GM10248 (cell line): Measurements from ENCODE around the gene YIPF6.

Source experiments
- CTCF ChIA-PET: fragments of 300-600 bp; sonication (Branson Sonifier 250); formaldehyde crosslinking; extraction: SDS; loops from one replicate; lab custom pipeline; 2021; ENCODE audit warnings: antibody characterized with exemption; lab: Yijun Ruan, JAX
- POLR2A ChIA-PET: fragments of 350-650 bp; sonication (Branson Sonifier 250); formaldehyde crosslinking; extraction: SDS; loops from one replicate; lab custom pipeline; 2020; ENCODE audit warnings: antibody characterized with exemption; lab: Yijun Ruan, JAX
- DNase-seq: peaks from one replicate; pipeline ENCODE4 v3.0.0; 2012; ENCODE audit errors: extremely low spot score
- TF ChIP-seq, protein P1 (sequence below): IDR thresholded peaks from 2 replicates; pipeline ENCODE4 v1.5.1; 2012; ENCODE audit warnings: mild to moderate bottlenecking, low read depth; ENCODE audit errors: extremely low read depth, missing control alignments, control extremely low read depth

The YIPF6 gene

DNA sequence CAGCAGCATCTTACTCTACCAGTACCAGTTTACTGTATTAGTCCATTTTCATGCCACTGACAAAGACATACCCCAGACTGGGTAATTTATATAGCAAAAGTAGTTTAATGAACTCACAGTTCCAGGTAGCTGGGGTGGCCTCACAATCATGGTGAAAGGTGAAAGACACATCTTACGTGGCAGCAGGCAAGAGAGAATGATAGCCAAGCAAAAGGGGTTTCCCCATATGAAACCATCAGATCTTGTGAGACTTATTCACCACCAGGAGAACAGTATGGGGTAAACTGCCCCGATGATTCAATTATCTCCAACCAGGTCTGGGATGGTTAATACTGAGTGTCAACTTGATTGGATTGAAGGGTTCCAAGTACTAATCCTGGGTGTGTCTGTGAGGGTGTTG is 69.3 kb downstream of the YIPF6 start:
- ChIA-PET CTCF (no interaction called here), POLR2A (no interaction called here)
- DNase-seq, result no peak
- TF ChIP-seq, protein P1, sequence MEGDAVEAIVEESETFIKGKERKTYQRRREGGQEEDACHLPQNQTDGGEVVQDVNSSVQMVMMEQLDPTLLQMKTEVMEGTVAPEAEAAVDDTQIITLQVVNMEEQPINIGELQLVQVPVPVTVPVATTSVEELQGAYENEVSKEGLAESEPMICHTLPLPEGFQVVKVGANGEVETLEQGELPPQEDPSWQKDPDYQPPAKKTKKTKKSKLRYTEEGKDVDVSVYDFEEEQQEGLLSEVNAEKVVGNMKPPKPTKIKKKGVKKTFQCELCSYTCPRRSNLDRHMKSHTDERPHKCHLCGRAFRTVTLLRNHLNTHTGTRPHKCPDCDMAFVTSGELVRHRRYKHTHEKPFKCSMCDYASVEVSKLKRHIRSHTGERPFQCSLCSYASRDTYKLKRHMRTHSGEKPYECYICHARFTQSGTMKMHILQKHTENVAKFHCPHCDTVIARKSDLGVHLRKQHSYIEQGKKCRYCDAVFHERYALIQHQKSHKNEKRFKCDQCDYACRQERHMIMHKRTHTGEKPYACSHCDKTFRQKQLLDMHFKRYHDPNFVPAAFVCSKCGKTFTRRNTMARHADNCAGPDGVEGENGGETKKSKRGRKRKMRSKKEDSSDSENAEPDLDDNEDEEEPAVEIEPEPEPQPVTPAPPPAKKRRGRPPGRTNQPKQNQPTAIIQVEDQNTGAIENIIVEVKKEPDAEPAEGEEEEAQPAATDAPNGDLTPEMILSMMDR, result no peak

DNA sequence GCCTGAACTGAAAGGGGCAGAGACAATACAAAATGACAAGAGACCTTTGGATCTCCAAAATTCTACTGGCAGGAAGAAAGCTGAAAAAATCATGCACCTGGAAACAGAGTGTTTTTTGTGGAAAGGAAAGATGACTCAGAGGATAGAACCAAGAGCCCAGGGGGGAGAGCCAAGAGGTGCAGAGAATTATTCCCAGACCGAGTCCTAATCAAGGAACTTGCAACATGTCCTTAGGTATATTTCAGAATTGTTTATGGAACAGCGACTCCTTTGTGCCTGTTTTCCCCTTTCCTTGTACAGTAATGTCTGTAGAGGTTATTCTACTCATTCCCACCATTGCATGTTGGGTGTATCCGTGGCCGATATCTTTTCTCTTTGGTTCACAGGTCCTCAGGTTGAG is 71.7 kb downstream of the YIPF6 start:
- POLR2A ChIA-PET, result no interaction called here

DNA sequence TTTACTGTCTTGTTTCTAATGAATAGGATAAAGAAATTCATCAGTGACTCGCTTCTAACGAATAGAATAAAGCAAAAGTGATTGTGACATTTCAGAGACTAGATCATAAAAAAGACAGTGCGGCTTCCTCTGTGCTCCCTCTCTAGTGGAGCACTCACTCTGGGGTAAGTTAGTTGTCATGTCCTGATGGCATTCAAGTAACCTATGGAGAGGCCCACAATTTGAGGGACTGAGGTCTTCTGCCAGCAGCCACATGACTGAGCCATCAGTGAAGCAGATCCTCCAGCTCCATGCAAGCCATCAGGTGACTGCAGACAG is 72.4 kb downstream of the YIPF6 start:
- no peak for DNase-seq
- CTCF ChIA-PET, result interaction anchor here (1.5 kb wide), 1 partner anchor 59 kb away, joined by 4 read pairs; no protein-coding TSS in a partner anchor
- POLR2A ChIA-PET, result no interaction called here
- TF ChIP-seq, protein P1, result no peak

More for the DNA sequence above, 71.7 kb downstream of the YIPF6 start:
- DNase-seq, result no peak
- CTCF ChIA-PET, result interaction anchor here (1.5 kb wide), 1 partner anchor 58 kb away, joined by 4 read pairs; no protein-coding TSS in a partner anchor
- TF ChIP-seq, protein P1, result no peak

DNA sequence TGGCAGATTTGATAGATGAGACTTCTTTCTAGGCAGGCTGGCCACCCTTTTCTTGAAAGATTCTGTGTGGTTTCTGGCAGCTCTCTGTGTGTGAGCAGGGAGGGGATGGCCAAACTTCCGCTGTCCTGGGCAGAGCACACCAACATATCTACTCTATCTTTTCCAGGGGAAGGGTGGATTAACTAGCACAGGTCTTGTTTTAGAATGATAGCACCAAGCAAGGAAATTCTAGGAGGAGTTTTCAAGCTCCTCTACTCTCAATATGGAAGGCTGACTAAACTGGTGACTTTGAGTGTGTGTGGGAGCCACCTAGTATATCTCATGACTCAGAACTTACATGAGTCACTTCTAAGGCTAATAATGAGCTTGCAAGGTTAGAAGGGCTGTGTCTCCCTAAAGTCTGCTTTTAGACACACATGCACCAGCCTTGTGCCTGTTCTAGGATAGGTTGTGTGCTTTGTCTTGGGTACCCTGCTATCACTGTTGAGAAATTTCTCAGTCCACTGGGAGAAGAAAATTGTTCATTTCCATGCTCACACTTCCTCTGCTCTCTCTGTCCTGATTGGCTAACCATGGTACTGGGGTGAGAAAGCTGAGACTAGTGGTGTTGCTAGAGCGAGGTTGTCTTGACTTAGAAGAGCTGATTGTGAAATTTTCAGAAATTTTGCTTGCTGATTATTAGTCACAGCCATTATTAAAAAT is 72.9 kb downstream of the YIPF6 start:
- POLR2A ChIA-PET, result no interaction called here
- DNase-seq, result no peak
- CTCF ChIA-PET, result interaction anchor here (1.5 kb wide), 1 partner anchor 60 kb away, joined by 4 read pairs; no protein-coding TSS in a partner anchor
- TF ChIP-seq, protein P1, result no peak

DNA sequence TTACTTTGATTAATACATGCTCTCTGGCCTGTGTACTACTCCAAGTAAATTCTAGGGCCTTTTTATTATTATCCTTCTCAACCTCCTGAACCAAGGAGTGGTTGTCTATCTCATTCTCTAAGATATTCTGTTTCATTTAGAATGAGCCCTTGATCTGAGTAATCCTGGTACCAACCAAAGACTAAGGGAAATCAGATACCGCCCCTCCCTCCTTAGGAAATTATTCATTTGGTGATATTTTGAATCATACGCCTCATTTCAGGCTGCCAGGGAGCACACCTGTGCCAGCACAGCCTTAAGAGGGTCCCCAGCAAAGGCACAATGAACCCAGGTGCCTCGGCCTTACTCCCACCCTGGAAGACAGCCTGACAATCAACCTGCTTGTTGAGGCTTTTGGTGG is 75.4 kb downstream of the YIPF6 start:
- ChIA-PET CTCF (interaction anchor here (0.9 kb wide), 1 partner anchor 24 kb away, joined by 3 read pairs; no protein-coding TSS in a partner anchor), POLR2A (no interaction called here)
- TF ChIP-seq, protein P1, result no peak
- no peak for DNase-seq

DNA sequence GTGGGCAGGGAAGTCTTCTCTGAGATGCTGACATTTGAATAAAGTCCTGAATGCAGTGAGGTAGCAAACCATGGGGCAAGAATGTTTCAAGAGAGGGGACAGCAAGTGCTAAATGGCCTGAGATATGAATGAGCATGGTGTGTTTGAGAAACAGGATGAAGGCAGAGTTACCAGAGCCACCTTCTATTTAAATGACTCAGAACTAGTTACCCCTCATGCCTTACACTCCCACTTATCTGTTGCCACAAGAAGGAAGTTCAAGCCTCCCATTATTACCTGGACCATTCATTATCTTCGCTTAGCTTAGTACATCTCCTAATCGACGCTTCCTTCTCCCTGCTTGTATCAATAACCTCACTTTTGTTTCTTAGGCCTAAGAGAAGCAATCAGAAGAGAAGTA is 81.0 kb downstream of the YIPF6 start:
- ChIA-PET POLR2A (no interaction called here), CTCF (interaction anchor here (0.9 kb wide), 1 partner anchor 68 kb away, joined by 3 read pairs; no protein-coding TSS in a partner anchor)
- DNase-seq, result no peak
- TF ChIP-seq, protein P1, result no peak

DNA sequence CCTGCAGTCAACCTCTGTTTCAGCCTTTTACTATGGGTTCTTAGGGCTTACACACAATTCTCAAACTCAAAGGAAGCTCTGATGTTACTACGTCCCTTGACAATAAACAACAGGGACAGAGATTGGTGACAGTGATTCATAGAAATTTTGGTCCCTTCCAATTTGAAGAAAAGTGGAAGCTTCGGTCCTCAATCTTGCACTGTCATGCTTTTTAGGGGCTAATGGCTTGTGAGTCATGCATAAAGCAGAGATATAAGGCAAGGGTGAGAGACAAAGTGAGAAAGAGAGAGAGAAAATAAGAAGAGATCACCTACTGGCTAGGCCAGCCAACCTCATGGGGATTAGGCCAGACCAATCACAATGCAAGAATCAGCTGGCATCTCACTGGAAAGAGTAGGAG is 85.4 kb downstream of the YIPF6 start:
- ChIA-PET CTCF (interaction anchor here (1.3 kb wide), 1 partner anchor 115 kb away, joined by 3 read pairs; no protein-coding TSS in a partner anchor), POLR2A (no interaction called here)
- no peak for DNase-seq
- TF ChIP-seq, protein P1, result no peak
